SK-N-SH treated with all-trans-retinoic acid at 6 μM for 48 hours (cell line): ENCODE results near the gene BCR.

Experiments used
- GLIS3 ChIP-seq: fragments of 250-450 bp; sonication (Bioruptor Pico); IDR thresholded peaks from 2 replicates; pipeline ENCODE4 v1.5.0; 2020; ENCODE audit warnings: mild to moderate bottlenecking, moderate library complexity
- TOX ChIP-seq: fragments of 250-450 bp; sonication (Bioruptor Pico); IDR thresholded peaks from 2 replicates; pipeline ENCODE4 v1.8.0; 2021; ENCODE audit warnings: mild to moderate bottlenecking, moderate library complexity, borderline replicate concordance
- ZC3H10 ChIP-seq: fragments of 250-450 bp; sonication (Bioruptor Pico); IDR thresholded peaks from 2 replicates; pipeline ENCODE4 v1.5.1; 2021; ENCODE audit warnings: mild to moderate bottlenecking, moderate library complexity
- ZFP3 ChIP-seq: fragments of 250-450 bp; sonication (Bioruptor Pico); IDR thresholded peaks from 2 replicates; pipeline ENCODE4 v1.5.0; 2020; ENCODE audit warnings: mild to moderate bottlenecking, moderate library complexity
- ZFP30 ChIP-seq: fragments of 450-650 bp; formaldehyde crosslinking; IDR thresholded peaks from 2 replicates; pipeline ENCODE4 v1.5.0; 2022; ENCODE audit warnings: mild to moderate bottlenecking, moderate library complexity
- TF ChIP-seq, protein P1 (sequence below): fragments of 250-450 bp; sonication (Bioruptor Pico); IDR thresholded peaks from 2 replicates; pipeline ENCODE4 v1.8.0; 2021; ENCODE audit warnings: low read depth, mild to moderate bottlenecking, moderate library complexity, borderline replicate concordance

DNA sequence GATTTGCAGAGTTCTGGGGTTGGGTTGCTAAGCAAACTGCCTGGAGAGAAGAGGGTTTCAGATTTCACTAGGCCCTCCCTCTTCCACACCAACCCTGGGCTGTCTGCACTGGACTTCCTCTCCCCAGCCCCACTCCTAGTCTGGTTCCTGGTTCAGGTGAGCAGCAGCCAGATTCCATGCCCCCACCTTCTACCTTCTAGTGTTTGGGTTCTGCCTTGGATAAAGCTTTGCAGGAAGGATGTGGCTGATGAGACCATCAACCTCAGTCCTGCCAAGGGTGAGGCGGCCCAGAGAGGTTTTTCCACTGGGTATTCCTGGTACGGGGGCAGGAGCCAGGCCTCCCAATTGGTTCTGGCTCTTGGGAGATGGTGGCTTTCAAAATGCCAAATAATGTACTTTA is 68.3 kb downstream of the BCR start:
- TF ChIP-seq TOX (CRISPR knock-in tag) (no peak), ZFP3 (CRISPR knock-in tag) (no peak), ZFP30 (no peak), ZC3H10 (CRISPR knock-in tag) (no peak), GLIS3 (CRISPR knock-in tag) (no peak)
- TF ChIP-seq, protein P1, sequence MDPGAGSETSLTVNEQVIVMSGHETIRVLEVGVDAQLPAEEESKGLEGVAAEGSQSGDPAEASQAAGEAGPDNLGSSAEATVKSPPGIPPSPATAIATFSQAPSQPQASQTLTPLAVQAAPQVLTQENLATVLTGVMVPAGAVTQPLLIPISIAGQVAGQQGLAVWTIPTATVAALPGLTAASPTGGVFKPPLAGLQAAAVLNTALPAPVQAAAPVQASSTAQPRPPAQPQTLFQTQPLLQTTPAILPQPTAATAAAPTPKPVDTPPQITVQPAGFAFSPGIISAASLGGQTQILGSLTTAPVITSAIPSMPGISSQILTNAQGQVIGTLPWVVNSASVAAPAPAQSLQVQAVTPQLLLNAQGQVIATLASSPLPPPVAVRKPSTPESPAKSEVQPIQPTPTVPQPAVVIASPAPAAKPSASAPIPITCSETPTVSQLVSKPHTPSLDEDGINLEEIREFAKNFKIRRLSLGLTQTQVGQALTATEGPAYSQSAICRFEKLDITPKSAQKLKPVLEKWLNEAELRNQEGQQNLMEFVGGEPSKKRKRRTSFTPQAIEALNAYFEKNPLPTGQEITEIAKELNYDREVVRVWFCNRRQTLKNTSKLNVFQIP (CRISPR knock-in tag) = no peak
